BLaER1 (cell line): Measurements from ENCODE around the gene SYCP2L.
"Not testable (repeated sequence)": the region's sequence is repeated elsewhere in the genome, so short reads cannot be mapped to it uniquely, and the experiment has no call there.

Experiments
- H3K27ac ChIP-seq: shearing (Covaris generic); formaldehyde crosslinking; 2 replicates; pipeline ENCODE4 v1.8.1; 2022
- H3K27me3 ChIP-seq: shearing (Covaris generic); formaldehyde crosslinking; 2 replicates; pipeline ENCODE4 v1.8.1; 2022
- H3K36me3 ChIP-seq: shearing (Covaris generic); formaldehyde crosslinking; 2 replicates; pipeline ENCODE4 v1.8.1; 2022
- H3K4me1 ChIP-seq: shearing (Covaris generic); formaldehyde crosslinking; 2 replicates; pipeline ENCODE4 v1.8.1; 2022
- H3K4me2 ChIP-seq: shearing (Covaris generic); formaldehyde crosslinking; 2 replicates; pipeline ENCODE4 v1.8.1; 2022
- H3K4me3 ChIP-seq: shearing (Covaris generic); formaldehyde crosslinking; 2 replicates; pipeline ENCODE4 v1.8.1; 2022
- H3K9ac ChIP-seq: shearing (Covaris generic); formaldehyde crosslinking; 2 replicates; pipeline ENCODE4 v1.8.1; 2022
- H3K9me3 ChIP-seq: shearing (Covaris generic); formaldehyde crosslinking; 2 replicates; pipeline ENCODE4 v1.8.1; 2022
- H4K20me1 ChIP-seq: shearing (Covaris generic); formaldehyde crosslinking; 2 replicates; pipeline ENCODE4 v1.8.1; 2022
- Cebpa-rat ChIP-seq: shearing (Covaris generic); IDR thresholded peaks from 2 replicates; pipeline ENCODE4 v1.8.1; 2022

Gene SYCP2L

DNA sequence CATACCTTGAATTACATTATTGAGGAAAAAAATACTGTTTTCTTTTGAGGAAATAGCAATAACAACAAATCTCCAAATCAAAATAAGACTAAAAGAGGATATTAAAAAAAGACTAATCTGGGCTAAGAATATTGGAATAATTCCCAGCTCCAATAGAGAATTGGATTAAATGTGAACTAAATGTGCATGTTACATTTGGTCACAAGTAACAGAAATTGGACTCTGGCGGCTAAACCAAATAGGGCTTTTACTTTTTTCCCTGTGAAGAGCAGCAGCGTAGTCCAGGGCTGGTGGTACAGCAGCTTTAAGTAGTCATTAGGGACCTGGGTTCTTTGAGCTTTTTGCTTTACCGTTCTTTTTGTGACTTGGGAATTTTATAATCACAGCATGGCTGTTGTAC, 85.3 kb downstream of the SYCP2L start:
- Histone ChIP-seq H3K4me1 (no peaks in the 10 kb centered on the region), H3K36me3 (no peaks in the 10 kb centered on the region), H4K20me1 (no peaks in the 10 kb centered on the region), H3K9me3 (peaks cover 7% of the 10 kb centered on the region), H3K27me3 (no peaks in the 10 kb centered on the region), H3K9ac (no peak overlapping the region), H3K27ac (no peak overlapping the region), H3K4me3 (no peak overlapping the region), H3K4me2 (no peak overlapping the region)
- no peak for TF ChIP-seq Cebpa-rat

GRCh38 chr6:10976571-10976970, 89.7 kb downstream of the SYCP2L start:
- Histone ChIP-seq H3K9me3 (no peaks in the 10 kb centered on the region), H3K4me3 (no peak overlapping the region), H3K9ac (no peak overlapping the region), H3K4me2 (no peak overlapping the region), H3K36me3 (no peaks in the 10 kb centered on the region), H3K4me1 (peaks cover 4% of the 10 kb centered on the region), H3K27ac (no peak overlapping the region), H4K20me1 (no peaks in the 10 kb centered on the region), H3K27me3 (no peaks in the 10 kb centered on the region)
- TF ChIP-seq Cebpa-rat: no peak

DNA sequence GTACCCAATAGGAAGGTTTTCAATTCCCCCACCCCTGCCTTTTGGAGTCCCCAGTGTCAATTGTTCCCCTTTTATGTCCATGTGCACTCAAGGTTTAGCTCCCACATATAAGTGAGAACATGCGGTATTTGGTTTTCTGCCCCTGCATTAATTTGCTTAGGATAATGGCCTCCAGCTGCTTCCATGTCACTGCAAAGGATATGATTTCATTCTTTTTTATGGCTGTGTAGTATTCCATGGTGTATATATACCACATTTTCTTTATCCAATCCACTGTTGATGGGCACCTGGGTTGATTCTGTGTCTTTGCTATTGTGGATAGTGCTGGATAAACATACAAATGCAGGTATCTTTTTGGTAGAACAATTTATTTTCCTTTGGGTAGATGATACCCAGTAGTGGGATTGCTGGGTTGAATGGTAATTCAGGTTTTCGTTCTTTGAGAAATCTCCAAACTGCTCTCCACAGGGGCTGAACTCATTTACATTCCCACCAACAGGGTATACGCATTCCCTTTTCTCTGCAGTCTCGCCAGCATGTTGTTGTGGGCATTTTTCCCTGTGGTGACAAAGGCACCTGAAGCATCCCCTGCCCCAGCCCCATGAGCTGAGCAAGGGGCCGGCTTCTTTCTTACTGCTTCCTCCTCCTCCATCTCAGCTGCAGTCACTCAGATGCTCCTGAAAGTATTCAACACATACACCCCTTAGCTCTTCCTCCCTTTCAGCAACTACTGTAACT, 90.5 kb downstream of the SYCP2L start:
- no peak overlapping the region for H3K4me3 ChIP-seq
- H3K27ac ChIP-seq: no peak overlapping the region
- no peaks in the 10 kb centered on the region for H4K20me1 ChIP-seq
- no peak overlapping the region for H3K9ac ChIP-seq
- H3K36me3 ChIP-seq: no peaks in the 10 kb centered on the region
- peaks cover 12% of the 10 kb centered on the region for H3K4me1 ChIP-seq
- no peaks in the 10 kb centered on the region for H3K9me3 ChIP-seq
- no peaks in the 10 kb centered on the region for H3K27me3 ChIP-seq
- H3K4me2 ChIP-seq: no peak overlapping the region
- TF ChIP-seq Cebpa-rat: no peak

DNA sequence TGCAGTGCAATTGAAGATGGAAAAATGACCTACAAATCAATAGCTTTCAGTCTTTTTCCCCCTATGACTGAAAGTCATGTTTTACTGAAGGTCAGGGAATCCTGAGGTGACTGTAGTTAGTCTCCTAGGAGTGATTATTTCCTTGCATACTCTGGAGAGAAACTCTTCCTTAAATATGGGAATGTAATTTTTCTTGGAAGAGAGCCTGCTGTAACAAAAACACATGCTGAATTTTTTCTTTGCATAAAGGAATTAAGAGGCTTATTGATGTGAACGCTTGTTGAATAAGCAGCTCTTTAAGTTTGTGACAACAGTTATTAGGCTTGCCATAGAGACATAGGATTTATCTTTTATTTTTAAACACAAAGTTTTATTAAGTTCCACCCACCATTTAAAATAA, 92.8 kb downstream of the SYCP2L start:
- Histone ChIP-seq H3K4me2 (no peak overlapping the region), H4K20me1 (no peaks in the 10 kb centered on the region), H3K4me3 (no peak overlapping the region), H3K27me3 (no peaks in the 10 kb centered on the region), H3K4me1 (peaks cover 18% of the 10 kb centered on the region), H3K27ac (no peak overlapping the region), H3K9me3 (no peaks in the 10 kb centered on the region), H3K9ac (no peak overlapping the region), H3K36me3 (no peaks in the 10 kb centered on the region)
- TF ChIP-seq Cebpa-rat: no peak

GRCh38 chr6:10981409-10981808, 94.6 kb downstream of the SYCP2L start:
- H3K27me3 ChIP-seq: no peaks in the 10 kb centered on the region
- H3K9me3 ChIP-seq: no peaks in the 10 kb centered on the region
- peak overlapping the region; percentile 66 for H3K27ac ChIP-seq
- no peak for TF ChIP-seq Cebpa-rat
- H3K4me2 ChIP-seq: peak overlapping the region; percentile 56
- H3K36me3 ChIP-seq: no peaks in the 10 kb centered on the region
- H3K9ac ChIP-seq: no peak overlapping the region
- H3K4me3 ChIP-seq: no peak overlapping the region
- H3K4me1 ChIP-seq: peaks cover 18% of the 10 kb centered on the region
- no peaks in the 10 kb centered on the region for H4K20me1 ChIP-seq

GRCh38 chr6:10984959-10985358, 98.1 kb downstream of the SYCP2L start:
- not testable (repeated sequence) for H3K9me3 ChIP-seq, H3K4me3 ChIP-seq, H3K9ac ChIP-seq, H4K20me1 ChIP-seq, H3K27me3 ChIP-seq, H3K4me2 ChIP-seq, H3K27ac ChIP-seq
- H3K36me3 ChIP-seq: peaks cover 20% of the 10 kb centered on the region
- peaks cover 18% of the 10 kb centered on the region for H3K4me1 ChIP-seq

GRCh38 chr6:10989587-10989986, 102.7 kb downstream of the SYCP2L start:
- H3K4me2 ChIP-seq: no peak overlapping the region
- no peaks in the 10 kb centered on the region for H3K9me3 ChIP-seq
- H4K20me1 ChIP-seq: no peaks in the 10 kb centered on the region
- no peaks in the 10 kb centered on the region for H3K27me3 ChIP-seq
- no peaks in the 10 kb centered on the region for H3K4me1 ChIP-seq
- H3K27ac ChIP-seq: no peak overlapping the region
- no peak for TF ChIP-seq Cebpa-rat
- H3K4me3 ChIP-seq: no peak overlapping the region
- H3K36me3 ChIP-seq: peaks cover 28% of the 10 kb centered on the region
- no peak overlapping the region for H3K9ac ChIP-seq

- Histone ChIP-seq H3K27me3 (no peaks in the 10 kb centered on the region), H3K9me3 (no peaks in the 10 kb centered on the region), H3K4me3 (no peak overlapping the region), H3K36me3 (peaks cover 37% of the 10 kb centered on the region), H4K20me1 (no peaks in the 10 kb centered on the region), H3K27ac (no peak overlapping the region), H3K9ac (no peak overlapping the region), H3K4me2 (no peak overlapping the region), H3K4me1 (no peaks in the 10 kb centered on the region)
- no peak for TF ChIP-seq Cebpa-rat
These were observed 104.3 kb downstream of the SYCP2L start for GRCh38 chr6:10991115-10991514.

- no peak overlapping the region for H3K4me3 ChIP-seq
- no peak for TF ChIP-seq Cebpa-rat
- H3K27me3 ChIP-seq: no peaks in the 10 kb centered on the region
- no peak overlapping the region for H3K9ac ChIP-seq
- no peak overlapping the region for H3K27ac ChIP-seq
- no peaks in the 10 kb centered on the region for H3K9me3 ChIP-seq
- no peak overlapping the region for H3K4me2 ChIP-seq
- H3K36me3 ChIP-seq: peaks cover 40% of the 10 kb centered on the region
- no peaks in the 10 kb centered on the region for H4K20me1 ChIP-seq
- H3K4me1 ChIP-seq: no peaks in the 10 kb centered on the region
These were observed 107.0 kb downstream of the SYCP2L start for GRCh38 chr6:10993896-10994295.

- TF ChIP-seq Cebpa-rat: no peak
These were observed 108.4 kb downstream of the SYCP2L start for GRCh38 chr6:10995114-10995707.

More at GRCh38 chr6:10995114-10995707, 108.4 kb downstream of the SYCP2L start:
- Histone ChIP-seq H3K27ac (no peak overlapping the region), H3K9ac (no peak overlapping the region), H3K4me1 (no peaks in the 10 kb centered on the region), H3K9me3 (no peaks in the 10 kb centered on the region), H3K27me3 (no peaks in the 10 kb centered on the region), H4K20me1 (no peaks in the 10 kb centered on the region), H3K4me2 (no peak overlapping the region), H3K4me3 (no peak overlapping the region), H3K36me3 (peaks cover 40% of the 10 kb centered on the region)
